OCI-LY7 (cell line): ENCODE measurements around the gene AP1B1. TPM values are rescaled to one million over a fixed set of nuclear protein-coding genes. Genes with fewer than 3 reads are reported as not detected.

Experiments used
- BruUV-seq: library from RNA; stranded (reverse); fragments of 400-500 nt; replicated peaks from 2 replicates; lab custom pipeline; 2021; lab: Mats Ljungman, UMichigan
- CTCF ChIA-PET: fragments of 300-600 bp; sonication (Branson Sonifier 250); formaldehyde crosslinking; loops from one replicate; lab custom pipeline; 2022; ENCODE audit warnings: antibody characterized with exemption; ENCODE audit not compliant: unreplicated experiment; lab: Charles Lee
- POLR2A ChIA-PET: fragments of 300-600 bp; sonication (Branson Sonifier 250); formaldehyde crosslinking; loops from one replicate; lab custom pipeline; 2022; ENCODE audit warnings: antibody characterized with exemption; lab: Charles Lee
- DNase-seq: peaks from one replicate; pipeline ENCODE4 v3.0.0-alpha.2; 2015; ENCODE audit warnings: low spot score
- H2AFZ ChIP-seq: fragments of 200-600 bp; sonication (generic), shearing (Covaris generic); 2 replicates; pipeline ENCODE4 v1.6.1; 2014; ENCODE audit warnings: mild to moderate bottlenecking, antibody characterized with exemption, low read length, moderate library complexity
- H3K27ac ChIP-seq: fragments of 200-600 bp; sonication (generic); 2 replicates; pipeline ENCODE4 v1.5.1; 2014; ENCODE audit warnings: mixed run types, low read depth, mild to moderate bottlenecking, moderate library complexity, low read length, inconsistent platforms; ENCODE audit not compliant: poor library complexity, severe bottlenecking
- H3K36me3 ChIP-seq: fragments of 200-600 bp; sonication (generic); 2 replicates; pipeline ENCODE4 v1.6.1; 2014; ENCODE audit warnings: mild to moderate bottlenecking, antibody characterized with exemption, low read length, moderate library complexity, mixed read lengths; ENCODE audit not compliant: insufficient read depth
- H3K4me1 ChIP-seq: fragments of 200-600 bp; sonication (generic); 2 replicates; pipeline ENCODE4 v1.5.1; 2014; ENCODE audit warnings: mild to moderate bottlenecking, low read length; ENCODE audit not compliant: insufficient read depth, poor library complexity, severe bottlenecking
- H3K4me2 ChIP-seq: fragments of 200-600 bp; sonication (generic); 2 replicates; pipeline ENCODE4 v1.6.1; 2014; ENCODE audit warnings: mild to moderate bottlenecking, low read length
- H3K4me3 ChIP-seq: fragments of 200-600 bp; sonication (generic); 2 replicates; pipeline ENCODE4 v1.5.1; 2014; ENCODE audit warnings: mild to moderate bottlenecking, low read depth, low read length; ENCODE audit not compliant: poor library complexity, severe bottlenecking
- H3K79me2 ChIP-seq: fragments of 200-600 bp; sonication (generic); 2 replicates; pipeline ENCODE4 v1.6.1; 2016; ENCODE audit warnings: low read depth, mild to moderate bottlenecking, low read length, moderate library complexity, mixed read lengths; ENCODE audit not compliant: insufficient read depth
- H3K9me2 ChIP-seq: fragments of 200-600 bp; sonication (generic); 2 replicates; pipeline ENCODE4 v1.6.1; 2016; ENCODE audit warnings: mild to moderate bottlenecking, low read length, mixed read lengths; ENCODE audit not compliant: insufficient read depth
- H3K9me3 ChIP-seq: fragments of 200-600 bp; sonication (generic); 2 replicates; pipeline ENCODE4 v1.6.1; 2014; ENCODE audit warnings: mild to moderate bottlenecking, mixed run types, low read length, mixed read lengths
- H4K20me1 ChIP-seq: fragments of 200-600 bp; sonication (generic); 2 replicates; pipeline ENCODE4 v1.6.1; 2014; ENCODE audit warnings: mild to moderate bottlenecking, antibody characterized with exemption, low read length, moderate library complexity, mixed read lengths; ENCODE audit not compliant: insufficient read depth
- CTCF ChIP-seq: fragments of 200-600 bp; sonication (generic); conservative IDR thresholded peaks from 2 replicates; pipeline ENCODE4 v1.5.1; 2014; ENCODE audit warnings: mild to moderate bottlenecking, antibody characterized with exemption, low read length, moderate library complexity, mixed read lengths
- EZH2phosphoT487 ChIP-seq: fragments of 200-600 bp; sonication (generic); IDR thresholded peaks from 2 replicates; pipeline ENCODE4 v1.6.1; 2018; ENCODE audit warnings: low read depth, borderline replicate concordance, mild to moderate bottlenecking, mixed run types, antibody characterized with exemption, low read length, moderate library complexity, mixed read lengths
- intact Hi-C: fragments of 100-400 bp; cut with micrococcal nuclease; formaldehyde crosslinking; loops from one replicate; pipeline ENCODE4 v1.10.0; 2022; ENCODE audit not compliant: unreplicated experiment
- total RNA-seq, 2 experiments: library from RNA; depleted of rRNA in 1 of 2; stranded (reverse); fragments of >200 nt in 1 of 2; shearing (Covaris generic) in 1 of 2; gene quantifications; 2 replicates each; pipeline ENCODE4 v1.2.3, GENCODE V29; 2014 to 2022

The AP1B1 gene
- total RNA-seq, 2 experiments from 2014 or later, result 111 to 156 TPM

GRCh38 chr22:29434288-29434687 is 45.9 kb upstream of the AP1B1 start:
- no peaks in the 10 kb centered on the region for H4K20me1 ChIP-seq
- POLR2A ChIA-PET, result no interaction called here
- no peak overlapping the region for H2AFZ ChIP-seq
- H3K9me2 ChIP-seq, result no peaks in the 10 kb centered on the region
- BruUV-seq, result no TSS peak
- H3K4me2 ChIP-seq, result no peak overlapping the region
- DNase-seq, result no peak
- intact Hi-C loops, result no loop called here
- H3K4me3 ChIP-seq, result no peak overlapping the region
- no peak overlapping the region for H3K27ac ChIP-seq
- no peaks in the 10 kb centered on the region for H3K36me3 ChIP-seq
- CTCF ChIA-PET, result no interaction called here
- TF ChIP-seq EZH2phosphoT487 (no peak), CTCF (no peak)
- H3K79me2 ChIP-seq, result no peaks in the 10 kb centered on the region
- H3K4me1 ChIP-seq, result no peaks in the 10 kb centered on the region
- no peaks in the 10 kb centered on the region for H3K9me3 ChIP-seq

GRCh38 chr22:29433856-29434255 is 45.5 kb upstream of the AP1B1 start:
- Histone ChIP-seq H3K36me3 (no peaks in the 10 kb centered on the region), H3K79me2 (no peaks in the 10 kb centered on the region), H2AFZ (no peak overlapping the region), H3K9me3 (no peaks in the 10 kb centered on the region), H3K4me2 (no peak overlapping the region), H3K27ac (no peak overlapping the region), H3K9me2 (no peaks in the 10 kb centered on the region), H3K4me3 (no peak overlapping the region), H3K4me1 (no peaks in the 10 kb centered on the region), H4K20me1 (no peaks in the 10 kb centered on the region)
- DNase-seq, result no peak
- no TSS peak for BruUV-seq
- no peak for TF ChIP-seq EZH2phosphoT487
- no peak for TF ChIP-seq CTCF
- intact Hi-C loops, result no loop called here
- ChIA-PET CTCF (no interaction called here), POLR2A (no interaction called here)

- Histone ChIP-seq H3K36me3 (no peaks in the 10 kb centered on the region), H3K27ac (no peak overlapping the region), H3K9me2 (no peaks in the 10 kb centered on the region), H2AFZ (no peak overlapping the region), H3K4me3 (no peak overlapping the region), H3K79me2 (no peaks in the 10 kb centered on the region), H4K20me1 (no peaks in the 10 kb centered on the region), H3K4me1 (no peaks in the 10 kb centered on the region), H3K9me3 (no peaks in the 10 kb centered on the region), H3K4me2 (no peak overlapping the region)
- no peak for DNase-seq
- CTCF ChIA-PET, result no interaction called here
- no TSS peak for BruUV-seq
- POLR2A ChIA-PET, result interaction anchor here (0.6 kb wide), 1 partner anchor 431 kb away, joined by 9 read pairs; no protein-coding TSS in a partner anchor
- TF ChIP-seq CTCF, result no peak
- no peak for TF ChIP-seq EZH2phosphoT487
- intact Hi-C loops, result no loop called here
These were observed 43.6 kb upstream of the AP1B1 start for GRCh38 chr22:29431986-29432385.
